BE2C (cell line): ENCODE data around the gene C3orf18.

Experiments
- DNase-seq: peaks from one replicate; pipeline ENCODE4 v3.0.0-alpha.2; 2020
- H3K27me3 ChIP-seq: fragments of 250-450 bp; sonication (Bioruptor Pico); 2 replicates; pipeline ENCODE4 v1.5.1; 2020; ENCODE audit warnings: mild to moderate bottlenecking
- H3K36me3 ChIP-seq: fragments of 250-450 bp; sonication (Bioruptor Pico); 2 replicates; pipeline ENCODE4 v1.5.1; 2020; ENCODE audit warnings: mild to moderate bottlenecking
- H3K4me1 ChIP-seq: fragments of 250-450 bp; sonication (Bioruptor Pico); 2 replicates; pipeline ENCODE4 v1.5.1; 2020
- H3K4me3 ChIP-seq: 2 replicates; pipeline ENCODE4 v1.5.1; 2011; ENCODE audit warnings: low read depth, low read length
- H3K9me3 ChIP-seq: fragments of 250-450 bp; sonication (Bioruptor Pico); 2 replicates; pipeline ENCODE4 v1.5.1; 2020
- TF ChIP-seq, protein P1 (sequence below): IDR thresholded peaks from 2 replicates; pipeline ENCODE4 v1.5.1; 2012; ENCODE audit warnings: mild to moderate bottlenecking, low read depth, low read length

Gene C3orf18

DNA sequence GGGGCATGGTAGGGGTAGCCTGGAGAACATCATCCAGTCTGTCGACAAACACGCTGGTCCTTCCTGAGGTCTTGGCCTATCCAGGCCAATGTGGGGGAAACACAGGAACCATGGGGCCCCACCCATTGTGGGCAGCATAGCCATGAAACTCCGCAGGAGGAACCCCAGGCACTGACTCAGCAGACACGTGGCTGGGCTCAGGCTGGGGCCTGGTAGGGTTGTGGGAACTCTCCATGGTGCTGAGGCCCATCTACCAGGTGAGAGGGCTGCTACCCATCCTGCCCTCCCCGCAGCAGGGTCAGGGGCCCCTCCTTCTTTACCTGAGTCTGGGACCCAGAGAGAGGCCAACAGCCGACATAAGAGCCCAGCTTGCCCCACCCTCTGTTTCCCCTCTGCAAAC is 41.6 kb downstream of the C3orf18 start:
- H3K4me3 ChIP-seq: no peak overlapping the region
- TF ChIP-seq, protein P1, sequence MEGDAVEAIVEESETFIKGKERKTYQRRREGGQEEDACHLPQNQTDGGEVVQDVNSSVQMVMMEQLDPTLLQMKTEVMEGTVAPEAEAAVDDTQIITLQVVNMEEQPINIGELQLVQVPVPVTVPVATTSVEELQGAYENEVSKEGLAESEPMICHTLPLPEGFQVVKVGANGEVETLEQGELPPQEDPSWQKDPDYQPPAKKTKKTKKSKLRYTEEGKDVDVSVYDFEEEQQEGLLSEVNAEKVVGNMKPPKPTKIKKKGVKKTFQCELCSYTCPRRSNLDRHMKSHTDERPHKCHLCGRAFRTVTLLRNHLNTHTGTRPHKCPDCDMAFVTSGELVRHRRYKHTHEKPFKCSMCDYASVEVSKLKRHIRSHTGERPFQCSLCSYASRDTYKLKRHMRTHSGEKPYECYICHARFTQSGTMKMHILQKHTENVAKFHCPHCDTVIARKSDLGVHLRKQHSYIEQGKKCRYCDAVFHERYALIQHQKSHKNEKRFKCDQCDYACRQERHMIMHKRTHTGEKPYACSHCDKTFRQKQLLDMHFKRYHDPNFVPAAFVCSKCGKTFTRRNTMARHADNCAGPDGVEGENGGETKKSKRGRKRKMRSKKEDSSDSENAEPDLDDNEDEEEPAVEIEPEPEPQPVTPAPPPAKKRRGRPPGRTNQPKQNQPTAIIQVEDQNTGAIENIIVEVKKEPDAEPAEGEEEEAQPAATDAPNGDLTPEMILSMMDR: no peak
- H3K27me3 ChIP-seq: no peaks in the 10 kb centered on the region
- DNase-seq: no peak
- H3K36me3 ChIP-seq: no peaks in the 10 kb centered on the region
- peaks cover 4% of the 10 kb centered on the region for H3K4me1 ChIP-seq
- H3K9me3 ChIP-seq: no peaks in the 10 kb centered on the region

DNA sequence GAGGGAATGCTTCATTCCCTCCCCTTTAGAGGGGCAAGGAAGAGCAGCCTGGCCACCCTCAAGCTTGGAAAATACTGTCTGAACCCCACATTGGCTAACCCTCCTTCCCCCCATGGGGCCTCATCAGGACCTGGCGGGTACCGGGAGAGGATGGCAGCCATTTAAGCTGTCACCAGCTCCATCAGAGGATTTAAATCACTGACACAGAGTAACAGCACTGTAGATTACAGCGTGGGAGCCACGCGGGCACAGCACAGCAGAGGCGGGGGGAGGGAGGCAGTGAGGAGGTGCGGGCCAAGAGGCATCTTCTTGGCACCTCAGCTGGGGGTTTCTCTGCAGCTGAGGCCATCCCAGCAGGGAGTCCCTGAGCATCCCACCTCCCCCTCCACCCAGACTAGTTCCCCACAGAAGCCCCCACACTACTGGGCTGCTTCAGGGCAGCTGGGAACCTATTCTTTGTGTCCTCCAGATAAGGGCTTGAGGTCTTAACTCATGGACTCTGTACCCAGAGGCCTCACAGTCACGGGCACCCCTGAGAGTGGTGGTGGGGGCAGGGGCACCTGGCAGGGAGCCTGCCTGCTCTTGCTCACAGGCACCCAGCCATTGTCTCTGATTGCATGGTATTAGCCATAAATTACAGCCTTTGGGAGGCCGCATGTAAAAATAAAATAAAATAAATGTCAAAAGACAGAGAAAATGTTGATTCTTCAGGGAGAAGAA is 42.2 kb downstream of the C3orf18 start:
- DNase-seq: no peak
- no peaks in the 10 kb centered on the region for H3K9me3 ChIP-seq
- TF ChIP-seq, protein P1: no peak
- H3K36me3 ChIP-seq: no peaks in the 10 kb centered on the region
- H3K27me3 ChIP-seq: no peaks in the 10 kb centered on the region
- H3K4me3 ChIP-seq: no peak overlapping the region
- peaks cover 8% of the 10 kb centered on the region for H3K4me1 ChIP-seq

DNA sequence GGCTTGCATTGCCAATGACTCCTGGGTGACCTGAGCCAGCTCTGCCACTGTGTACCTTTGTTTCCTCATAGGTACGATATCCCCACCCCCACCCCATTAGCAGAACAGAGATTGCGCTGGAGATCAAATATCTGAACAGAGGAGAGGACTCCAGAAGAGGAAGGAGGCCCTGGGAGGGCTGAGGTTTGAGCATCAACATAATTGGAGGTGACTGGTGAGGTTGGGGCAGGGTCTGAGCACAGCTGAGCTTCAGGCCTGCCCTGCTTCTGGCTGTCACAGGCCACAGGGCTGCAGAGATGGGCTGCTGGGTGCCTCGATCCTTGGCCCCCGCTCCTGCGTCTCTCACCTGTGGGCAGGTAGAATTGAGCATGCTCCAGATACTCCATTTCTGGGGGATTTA is 42.8 kb downstream of the C3orf18 start:
- Histone ChIP-seq H3K9me3 (no peaks in the 10 kb centered on the region), H3K4me3 (no peak overlapping the region), H3K4me1 (peaks cover 8% of the 10 kb centered on the region), H3K36me3 (no peaks in the 10 kb centered on the region), H3K27me3 (no peaks in the 10 kb centered on the region)
- no peak for DNase-seq
- TF ChIP-seq, protein P1: no peak

DNA sequence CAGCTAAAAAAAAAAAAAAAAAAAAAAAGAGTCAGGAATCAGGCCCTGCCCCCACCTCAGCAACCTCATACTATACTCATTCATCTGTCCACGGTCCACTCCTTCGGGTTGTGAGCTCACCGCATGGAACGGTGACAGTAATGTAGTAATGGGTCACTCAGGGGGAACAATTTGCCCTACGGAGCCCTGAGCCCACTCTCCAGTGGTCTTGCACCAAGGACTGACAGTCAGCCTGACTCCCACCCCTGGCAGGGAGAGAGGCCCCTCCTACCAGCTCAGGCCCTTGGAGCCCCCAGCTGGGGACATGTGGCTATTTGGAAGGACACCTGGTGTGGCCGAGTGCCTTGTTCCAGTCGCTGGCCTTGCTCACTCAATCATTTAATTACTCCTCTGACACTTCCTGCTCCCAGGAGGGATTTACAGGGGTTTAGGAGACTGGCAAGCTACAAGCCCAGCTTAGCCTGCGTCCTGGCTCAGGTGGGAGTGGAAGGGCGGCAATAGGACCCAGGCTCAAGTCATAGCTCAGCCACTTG is 44.2 kb downstream of the C3orf18 start:
- H3K9me3 ChIP-seq: no peaks in the 10 kb centered on the region
- no peak for DNase-seq
- H3K4me3 ChIP-seq: no peak overlapping the region
- H3K27me3 ChIP-seq: no peaks in the 10 kb centered on the region
- TF ChIP-seq, protein P1: no peak
- H3K4me1 ChIP-seq: peaks cover 14% of the 10 kb centered on the region
- no peaks in the 10 kb centered on the region for H3K36me3 ChIP-seq

DNA sequence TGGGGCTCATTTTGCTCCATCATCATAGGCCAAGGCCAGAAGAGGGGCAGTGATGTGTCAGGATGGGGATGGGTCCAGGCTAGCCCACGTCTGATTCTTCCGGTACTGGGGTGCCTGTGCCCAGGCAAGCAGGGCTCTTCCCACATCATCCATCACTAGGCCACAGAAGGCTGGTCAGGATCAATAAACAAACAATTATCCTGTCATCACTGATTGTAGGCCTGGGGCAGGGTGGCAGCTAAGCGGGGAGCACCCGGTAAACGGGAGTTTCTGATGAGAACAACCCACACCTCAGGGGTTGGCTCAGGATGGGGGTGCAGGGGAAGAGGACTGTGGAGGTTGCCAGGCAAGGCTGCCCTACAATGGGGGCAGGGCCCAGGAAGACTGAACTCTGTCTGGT is 46.0 kb downstream of the C3orf18 start:
- Histone ChIP-seq H3K4me1 (peaks cover 24% of the 10 kb centered on the region), H3K27me3 (no peaks in the 10 kb centered on the region), H3K36me3 (no peaks in the 10 kb centered on the region), H3K4me3 (no peak overlapping the region), H3K9me3 (no peaks in the 10 kb centered on the region)
- TF ChIP-seq, protein P1: no peak
- DNase-seq: no peak

DNA sequence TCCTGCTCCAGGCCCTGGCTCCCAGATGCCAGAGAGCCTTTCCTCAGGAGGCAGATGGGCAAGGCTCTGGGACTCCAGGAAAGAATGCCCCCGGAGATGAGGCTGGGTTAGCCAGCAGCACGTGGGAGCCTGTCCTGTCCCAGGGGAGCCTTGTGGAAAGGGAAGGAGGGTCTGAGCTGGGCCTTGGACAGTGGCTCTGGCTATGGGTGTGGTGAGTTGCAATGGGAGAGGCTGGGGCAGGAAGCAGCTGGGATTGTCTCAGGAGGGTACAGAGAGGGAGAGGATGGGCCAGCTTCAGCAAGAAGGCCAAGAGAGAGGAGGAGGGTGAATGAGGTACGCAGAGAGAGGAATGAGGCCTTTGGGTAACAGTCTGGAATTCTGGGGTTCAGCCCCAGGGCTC is 46.7 kb downstream of the C3orf18 start:
- Histone ChIP-seq H3K4me1 (peaks cover 24% of the 10 kb centered on the region), H3K27me3 (no peaks in the 10 kb centered on the region), H3K4me3 (no peak overlapping the region), H3K9me3 (no peaks in the 10 kb centered on the region), H3K36me3 (no peaks in the 10 kb centered on the region)
- TF ChIP-seq, protein P1: no peak
- peak; percentile 34 for DNase-seq
